Natural killer cell (primary cell): ENCODE results near the gene ANTKMT. TPM values are rescaled to one million over a fixed set of nuclear protein-coding genes. Genes with fewer than 3 reads are reported as not detected.
A peak's percentile ranks its signal among the peaks of the same experiment; 100 is the strongest.

ENCODE experiments used
- ATAC-seq, 3 donors: fragments of 150-1000 bp in 2 of 3; fragments of 200-7000 bp in 1 of 3; cut with Tn5 transposase; 1 replicate in 1 of 3; 2 replicates in 2 of 3; pipeline ENCODE4 v1.10.0; 2021; ENCODE audit warnings: mild to moderate bottlenecking in 2 of 3, moderate library complexity in 2 of 3
- DNase-seq, 2 donors: peaks; one replicate each; pipeline versions ENCODE4 v3.0.0 to v3.0.0-alpha.2; 2013 to 2021; ENCODE audit warnings: mixed read lengths in 1 of 2
- H3K27ac ChIP-seq: one replicate; pipeline ENCODE4 v1.5.1; 2013; ENCODE audit warnings: mild to moderate bottlenecking, low read length
- H3K27me3 ChIP-seq: one replicate; pipeline ENCODE4 v1.6.1; 2013; ENCODE audit warnings: low read length; ENCODE audit not compliant: control insufficient read depth, insufficient read depth
- H3K36me3 ChIP-seq: one replicate; pipeline ENCODE4 v1.6.1; 2013; ENCODE audit warnings: low read length; ENCODE audit not compliant: control insufficient read depth, insufficient read depth
- H3K4me1 ChIP-seq: one replicate; pipeline ENCODE4 v1.6.1; 2013; ENCODE audit warnings: low read length; ENCODE audit not compliant: control insufficient read depth, insufficient read depth
- H3K4me3 ChIP-seq: one replicate; pipeline ENCODE4 v1.5.1; 2013; ENCODE audit warnings: low read length
- H3K9me3 ChIP-seq: one replicate; pipeline ENCODE4 v1.6.1; 2013; ENCODE audit warnings: low read length; ENCODE audit not compliant: control insufficient read depth, insufficient read depth
- H3K27ac Mint-ChIP-seq, 2 donors: one replicate each; pipeline ENCODE4 v1.8.0; 2022; ENCODE audit warnings: mild to moderate bottlenecking in 2 of 2, mixed read lengths in 2 of 2, moderate library complexity in 1 of 2
- H3K27me3 Mint-ChIP-seq, 2 donors: one replicate each; pipeline ENCODE4 v1.8.0; 2022; ENCODE audit warnings: low read depth in 2 of 2, mixed read lengths in 2 of 2
- H3K36me3 Mint-ChIP-seq: one replicate; pipeline ENCODE4 v1.8.0; 2022; ENCODE audit warnings: mixed read lengths
- H3K4me1 Mint-ChIP-seq, 2 donors: one replicate each; pipeline ENCODE4 v1.8.0; 2022; ENCODE audit warnings: mixed read lengths in 2 of 2
- H3K4me3 Mint-ChIP-seq: one replicate; pipeline ENCODE4 v1.8.0; 2022; ENCODE audit warnings: mild to moderate bottlenecking, moderate library complexity, mixed read lengths
- H3K9me3 Mint-ChIP-seq, 2 donors: one replicate each; pipeline ENCODE4 v1.8.0; 2022; ENCODE audit warnings: mixed read lengths in 2 of 2
- CTCF ChIP-seq: fragments of 200-600 bp; IDR thresholded peaks from one replicate; pipeline ENCODE4 v1.8.0; 2022; ENCODE audit warnings: antibody characterized with exemption
- WGBS: methylation state at CpG from one replicate; pipeline ENCODE4 v1.1.7; 2013; ENCODE audit warnings: missing lambda C conversion rate; ENCODE audit not compliant: insufficient coverage; 5-methylcytosine and 5-hydroxymethylcytosine counted together
- intact Hi-C: fragments of 100-400 bp; cut with micrococcal nuclease; formaldehyde crosslinking; loops from one replicate; pipeline ENCODE4 v1.14.2; 2022
- total RNA-seq, 4 donors: library from RNA; stranded (reverse); fragments of 120-200 nt in 1 of 4; gene quantifications; one replicate each; pipeline versions ENCODE4 v1.2.3 to v1.2.4, GENCODE V29; 2013 to 2022

The ANTKMT gene
- total RNA-seq, 3 donors from 2014 or later (not counting 1 experiment from before 2014, with no cell fraction given) = 33.7 to 39.0 (median 37.7) TPM

DNA sequence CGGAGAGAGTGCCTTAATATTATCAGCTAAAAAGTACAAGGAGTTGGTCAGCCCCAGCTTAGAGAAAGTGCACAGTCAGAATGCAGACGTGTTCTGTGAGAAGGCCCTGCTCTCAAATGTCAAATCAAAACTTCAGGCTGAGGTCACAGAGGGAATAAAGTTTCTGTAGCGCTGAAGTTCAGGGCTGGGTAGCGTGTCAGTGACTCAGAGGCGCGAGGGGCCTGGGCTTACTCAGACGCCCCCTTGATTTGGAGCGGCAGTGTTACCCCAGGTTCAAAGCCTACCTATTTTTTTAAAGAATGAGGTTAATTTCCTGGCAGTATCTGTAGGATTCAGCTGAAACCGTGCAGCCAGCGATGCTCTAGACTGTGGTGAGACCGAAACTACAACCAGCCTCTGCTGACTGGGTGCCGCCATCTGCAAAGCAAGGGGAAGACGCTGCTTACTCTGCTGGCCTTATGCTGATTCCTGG is 15.1 kb downstream of the ANTKMT start:
- Mint-ChIP-seq H3K27me3 (no peaks in the 10 kb centered on the region), H3K27ac (no peak overlapping the region), H3K9me3 (no peaks in the 10 kb centered on the region), H3K36me3 (no peaks in the 10 kb centered on the region), H3K4me3 (no peak overlapping the region), H3K4me1 (no peaks in the 10 kb centered on the region)
- ATAC-seq = no peak
- Histone ChIP-seq H3K9me3 (no peaks in the 10 kb centered on the region), H3K36me3 (peaks cover 26% of the 10 kb centered on the region), H3K27me3 (no peaks in the 10 kb centered on the region), H3K4me3 (no peak overlapping the region), H3K4me1 (peaks cover 12% of the 10 kb centered on the region), H3K27ac (no peak overlapping the region)
- no peak for DNase-seq
- intact Hi-C loops = no loop called here
- WGBS = 79% methylated on average over 13 of the region's 13 CpGs
- no peak for TF ChIP-seq CTCF

DNA sequence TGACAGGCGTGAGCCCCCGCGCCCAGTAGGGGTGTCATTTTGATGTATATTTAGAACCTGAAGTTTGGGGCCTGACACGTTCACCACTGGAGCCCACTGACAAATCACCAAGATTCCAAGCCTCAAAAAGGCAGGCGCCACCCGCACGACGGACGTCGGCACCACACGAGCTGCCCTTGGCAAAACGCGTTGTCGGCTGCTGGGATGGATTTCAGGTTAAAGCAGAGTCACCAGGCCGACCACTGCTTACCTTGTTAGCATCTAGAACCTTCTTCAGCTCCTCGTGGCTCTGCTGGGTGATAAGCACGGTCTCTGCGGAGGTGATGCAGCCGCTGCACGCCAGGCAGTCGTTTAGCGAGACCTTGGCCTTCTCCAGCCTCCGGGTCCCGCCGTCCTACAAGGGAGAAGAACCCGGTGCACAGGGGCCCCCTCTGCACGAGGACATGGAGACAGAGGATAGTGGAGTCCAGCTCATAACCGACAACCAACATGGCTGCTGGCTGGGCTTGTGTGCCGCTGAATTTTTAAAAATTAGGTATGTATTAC is 16.1 kb downstream of the ANTKMT start:
- Mint-ChIP-seq H3K9me3 (no peaks in the 10 kb centered on the region), H3K36me3 (no peaks in the 10 kb centered on the region), H3K27ac (peak overlapping the region in 1 of 2 donors; percentile 13), H3K27me3 (no peaks in the 10 kb centered on the region), H3K4me1 (no peaks in the 10 kb centered on the region), H3K4me3 (no peak overlapping the region)
- Histone ChIP-seq H3K27me3 (no peaks in the 10 kb centered on the region), H3K36me3 (peaks cover 24% of the 10 kb centered on the region), H3K27ac (no peak overlapping the region), H3K4me1 (peaks cover 16% of the 10 kb centered on the region), H3K9me3 (no peaks in the 10 kb centered on the region), H3K4me3 (no peak overlapping the region)
- WGBS = 98% methylated on average over 29 of the region's 29 CpGs
- no peak for ATAC-seq
- intact Hi-C loops = no loop called here
- TF ChIP-seq CTCF = no peak
- DNase-seq = no peak

- DNase-seq (no peak), ATAC-seq (no peak)
- H3K4me3 ChIP-seq = peak overlapping the region; percentile 82
- H3K9me3 ChIP-seq = no peaks in the 10 kb centered on the region
- H3K9me3 Mint-ChIP-seq = no peaks in the 10 kb centered on the region
- no peak for TF ChIP-seq CTCF
- H3K36me3 ChIP-seq = peaks cover 14% of the 10 kb centered on the region
- peak overlapping the region; percentile 74 for H3K27ac ChIP-seq
- intact Hi-C loops = loop anchor here (2.0 kb wide), 1 partner anchor 25 kb away; the partner anchor contains the start of gene METRN
- H3K4me3 Mint-ChIP-seq = peak overlapping the region; percentile 84
- no peaks in the 10 kb centered on the region for H3K27me3 Mint-ChIP-seq
- H3K27ac Mint-ChIP-seq = peak overlapping the region in 1 of 2 donors; percentile 46
- no peaks in the 10 kb centered on the region for H3K36me3 Mint-ChIP-seq
- no peaks in the 10 kb centered on the region for H3K27me3 ChIP-seq
- no peaks in the 10 kb centered on the region for H3K4me1 Mint-ChIP-seq
- peaks cover 16% of the 10 kb centered on the region for H3K4me1 ChIP-seq
- 58% methylated on average over 38 of the region's 38 CpGs for WGBS
Measured at GRCh38 chr16:739560-740458, 18.9 kb downstream of the ANTKMT start.
